ENCODE results near the gene COL25A1. TPM values are rescaled to one million over a fixed set of nuclear protein-coding genes. Genes with fewer than 3 reads are reported as not detected.
A peak's percentile ranks its signal among the peaks of the same experiment; 100 is the strongest.

COL25A1 gene
- total RNA-seq = 0.04 TPM

DNA sequence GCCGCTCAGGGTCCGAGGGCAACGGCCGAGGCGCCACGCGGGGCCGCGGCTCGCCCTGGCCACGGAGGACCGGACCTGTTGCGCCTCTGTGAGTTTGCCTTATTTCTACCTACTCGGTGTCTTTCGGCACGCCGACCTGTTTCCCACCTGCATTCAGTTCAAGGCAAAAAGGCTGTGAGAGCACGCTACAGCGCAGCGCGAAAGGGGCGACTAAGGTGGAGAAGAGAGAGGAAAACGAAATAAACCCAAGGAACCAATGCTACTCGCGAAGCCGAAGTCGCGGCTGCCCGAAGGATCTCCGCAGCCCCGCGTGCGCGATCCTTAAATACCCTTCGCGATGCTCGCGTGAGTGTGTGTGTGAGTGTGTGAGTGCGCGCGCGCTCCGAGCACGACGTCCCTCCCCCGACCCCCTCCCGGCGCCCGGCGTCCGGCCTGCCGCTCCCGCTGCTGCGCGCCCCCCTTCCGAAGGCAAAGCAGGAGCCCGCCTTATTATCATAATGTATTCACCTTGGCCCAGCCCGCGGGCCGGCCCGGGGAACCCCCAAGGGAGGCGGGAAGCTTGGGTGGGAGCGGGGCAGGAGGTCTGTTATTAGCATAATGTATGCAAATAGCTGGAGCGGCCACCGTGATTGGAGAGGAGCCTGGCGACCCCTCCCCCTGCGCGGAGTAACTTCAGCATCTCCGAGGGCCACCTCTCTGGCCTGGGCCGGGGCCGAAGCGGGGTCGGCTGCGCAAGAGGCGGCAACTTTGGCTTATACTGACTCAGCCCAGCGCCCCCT lies at the start of gene COL25A1:
Gene COL25A1, minus strand, starts transcription at position 298 of the 779 bp plus-strand sequence.
- peak; percentile 32 for ATAC-seq

DNA sequence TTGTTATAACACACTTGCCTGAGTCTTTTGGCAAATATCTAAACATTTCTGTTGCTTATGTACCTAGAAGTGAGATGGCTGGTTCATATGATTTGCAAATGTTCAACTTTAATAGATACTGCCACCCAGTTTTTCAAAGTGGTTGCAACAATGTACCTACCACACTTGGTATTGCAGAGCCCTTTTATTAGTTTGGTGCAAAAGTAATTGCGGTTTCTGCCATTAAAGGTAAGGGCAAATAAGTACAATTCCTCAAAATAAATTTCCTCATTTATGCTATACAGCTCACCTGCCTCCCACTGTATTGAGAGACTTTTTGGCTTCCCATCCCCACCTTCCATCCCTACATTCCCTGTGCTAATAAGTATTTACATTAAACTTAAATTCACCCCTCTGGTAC lies 47.7 kb upstream of the COL25A1 start:
- no peak for ATAC-seq

DNA sequence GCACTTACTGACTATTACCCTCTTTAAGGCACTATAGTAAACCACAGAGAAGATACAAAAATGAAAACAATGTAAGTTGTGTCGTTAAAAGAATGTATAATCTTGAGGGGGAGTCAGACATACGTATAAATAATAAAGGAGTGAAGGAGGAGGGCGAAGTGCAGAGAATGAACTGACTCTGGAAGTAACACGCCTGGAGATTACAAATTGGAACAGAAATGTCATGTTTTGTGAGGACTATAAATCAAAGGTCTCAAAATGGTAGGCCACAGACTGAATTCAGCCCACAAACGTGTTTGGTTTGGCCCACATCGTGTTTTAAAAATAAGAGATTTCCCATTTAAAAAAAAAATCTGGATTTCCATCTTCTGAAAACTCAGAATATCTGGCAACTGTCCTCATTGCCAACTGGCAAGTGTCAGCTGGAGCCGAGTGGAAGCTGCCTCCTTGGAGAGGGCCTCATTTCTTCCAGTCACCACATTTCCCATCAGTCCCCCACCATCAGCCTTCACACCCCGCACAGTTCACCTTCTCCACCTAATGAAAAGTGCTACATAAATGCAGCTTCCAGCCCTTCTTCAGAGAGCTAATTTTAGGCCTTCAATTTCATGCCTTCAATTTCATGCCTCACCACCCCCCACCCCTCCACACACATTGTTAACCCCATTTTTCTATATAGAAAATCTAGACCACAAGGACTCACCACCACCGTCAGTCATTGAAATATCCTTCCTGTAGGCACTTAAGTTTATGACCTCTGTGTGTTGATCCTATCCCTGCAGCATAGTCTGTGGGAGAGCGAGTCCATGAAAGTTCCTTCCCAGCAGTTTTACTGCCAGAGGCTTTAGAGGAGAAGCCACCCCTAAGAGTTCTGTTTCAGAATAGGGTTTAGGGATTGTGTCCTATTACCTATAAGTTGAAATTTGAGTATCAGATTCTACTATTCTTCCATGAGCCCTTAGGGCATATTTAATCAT lies 32.0 kb upstream of the COL25A1 start:
- no peak for ATAC-seq

DNA sequence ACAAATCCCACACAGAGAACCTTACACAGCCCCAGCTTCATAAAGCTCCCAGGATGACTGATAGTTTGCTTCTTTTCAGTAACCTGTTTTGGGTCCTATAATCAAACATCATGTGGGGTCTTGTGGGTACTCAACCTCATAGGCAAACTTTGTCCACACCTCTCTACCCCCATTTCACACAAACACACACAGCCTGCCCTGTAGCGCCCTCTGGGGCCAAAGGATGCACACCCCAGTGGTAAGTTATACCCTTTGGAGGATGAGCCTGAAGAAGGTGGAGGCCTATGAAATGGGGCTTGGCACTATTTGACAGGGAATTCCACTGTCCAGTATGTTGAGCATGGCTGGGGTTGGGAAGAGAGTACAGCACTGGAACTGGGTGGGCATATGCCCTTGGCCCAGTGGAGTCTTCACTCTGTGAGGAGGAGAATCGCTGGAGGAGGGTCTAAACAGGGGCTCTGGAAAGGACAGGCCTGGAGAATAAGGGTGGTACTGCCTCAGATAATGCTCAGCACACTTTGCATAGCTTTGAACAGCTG lies 30.5 kb upstream of the COL25A1 start:
- ATAC-seq = no peak

DNA sequence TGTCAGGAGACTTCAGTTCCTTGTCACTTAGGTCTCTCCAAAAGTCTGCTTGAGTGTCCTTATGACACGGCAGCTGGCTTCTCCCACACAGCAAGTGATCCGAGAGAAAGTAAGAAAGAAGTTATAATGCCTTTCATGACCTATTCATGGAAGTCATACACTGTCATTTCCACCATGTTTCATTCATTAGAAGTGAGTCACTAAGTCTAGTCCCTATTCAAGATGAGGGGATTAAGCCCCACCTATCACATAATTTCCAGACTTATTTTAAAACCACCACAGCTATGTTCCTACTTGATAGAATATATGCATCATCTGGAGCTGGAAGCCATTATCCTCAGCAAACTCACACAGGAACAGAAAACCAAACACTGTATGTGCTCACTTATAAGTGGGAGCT lies 25.2 kb upstream of the COL25A1 start:
- ATAC-seq = no peak

DNA sequence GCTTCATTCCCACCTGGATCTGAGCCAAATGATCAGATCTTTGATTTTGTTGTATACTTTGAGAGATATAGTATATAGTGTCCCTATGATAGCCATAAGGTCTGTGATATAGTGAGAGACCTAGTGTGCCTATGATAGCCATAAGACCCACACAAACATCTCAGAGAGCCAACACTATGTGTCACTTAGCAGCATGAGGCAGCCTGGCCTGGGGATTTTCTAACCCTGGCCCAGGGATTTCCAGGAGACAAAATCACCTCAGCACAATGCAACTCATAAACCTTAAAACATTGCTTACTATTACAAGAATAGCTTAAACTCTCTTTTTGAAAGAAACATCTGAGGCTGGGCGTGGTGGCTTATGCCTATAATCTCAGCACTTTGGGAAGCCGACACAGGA lies 23.2 kb upstream of the COL25A1 start:
- ATAC-seq = no peak

DNA sequence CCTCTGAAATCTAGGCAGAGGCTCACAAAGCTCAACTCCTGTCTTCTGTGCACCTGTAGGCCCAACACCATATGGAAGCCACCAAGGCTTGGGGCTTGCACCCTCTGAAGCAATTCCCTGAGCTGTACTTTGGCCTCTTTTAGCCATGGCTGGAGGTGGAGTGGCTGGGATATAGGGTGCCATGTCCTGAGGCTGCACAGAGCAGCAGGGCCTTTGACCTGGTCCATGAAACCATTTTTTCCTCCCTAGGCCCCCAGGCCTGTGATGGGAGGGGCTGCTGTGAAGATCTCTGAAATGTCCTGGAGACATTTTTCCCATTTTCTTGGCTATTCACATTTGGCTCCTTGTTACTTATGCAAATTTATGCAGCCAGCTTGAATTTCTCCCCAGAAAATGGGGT lies 20.9 kb upstream of the COL25A1 start:
- ATAC-seq = no peak

DNA sequence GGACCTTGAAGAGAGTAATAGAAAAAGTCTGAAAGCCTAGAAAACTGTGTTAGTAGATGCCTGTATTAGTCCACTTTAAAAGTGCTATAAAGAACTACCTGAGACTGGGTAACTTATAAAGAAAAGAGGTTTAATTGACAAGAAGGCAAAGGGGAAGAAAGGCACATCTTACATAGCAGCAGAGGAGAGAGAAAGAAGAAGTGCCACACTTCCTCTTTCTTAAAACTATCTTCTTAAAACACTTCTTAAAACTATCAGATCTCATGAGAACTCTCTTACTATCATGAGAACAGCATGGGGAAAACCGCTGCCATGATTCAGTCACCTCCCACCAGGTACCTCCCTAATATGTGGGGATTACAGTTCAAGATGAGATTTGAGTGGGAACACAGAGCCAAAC lies 18.8 kb upstream of the COL25A1 start:
- ATAC-seq = no peak

DNA sequence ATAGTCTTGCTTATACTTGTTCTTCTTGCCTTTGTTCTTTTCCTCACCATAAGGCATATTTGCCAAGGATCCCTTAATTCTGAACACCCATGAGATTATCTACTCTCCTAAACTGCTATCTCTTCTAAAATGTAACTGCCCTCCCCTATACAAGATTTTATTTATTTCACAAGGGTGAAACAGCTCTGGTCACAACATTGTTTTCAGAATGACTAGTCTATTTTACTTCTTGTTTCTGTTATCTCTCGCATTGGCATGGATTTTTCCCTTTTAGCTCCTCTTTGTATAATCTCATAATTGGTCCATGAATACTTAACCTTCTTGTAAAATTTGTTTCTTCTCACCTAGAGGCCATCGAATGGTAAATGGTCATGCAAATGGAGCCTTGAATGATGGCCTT lies 17.2 kb upstream of the COL25A1 start:
- no peak for ATAC-seq

DNA sequence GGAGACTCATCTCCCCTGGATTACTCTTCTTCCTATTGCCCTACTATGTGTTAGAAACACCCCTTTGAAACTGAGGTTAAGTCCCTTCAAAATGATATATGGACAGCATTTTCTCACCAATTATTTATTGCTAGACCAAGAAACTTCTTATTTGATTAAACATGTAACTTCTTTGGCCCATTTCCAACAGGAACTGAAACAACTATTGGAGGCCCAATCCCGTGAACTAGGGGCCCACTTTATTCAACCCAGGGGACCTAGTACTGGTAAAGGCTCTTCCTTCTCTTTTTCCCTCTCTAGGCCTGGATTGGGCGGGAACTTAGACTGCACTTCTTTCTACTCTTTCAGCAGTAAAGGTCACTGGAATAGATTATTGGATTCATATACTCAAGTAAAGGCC lies 16.7 kb upstream of the COL25A1 start:
- ATAC-seq = no peak

DNA sequence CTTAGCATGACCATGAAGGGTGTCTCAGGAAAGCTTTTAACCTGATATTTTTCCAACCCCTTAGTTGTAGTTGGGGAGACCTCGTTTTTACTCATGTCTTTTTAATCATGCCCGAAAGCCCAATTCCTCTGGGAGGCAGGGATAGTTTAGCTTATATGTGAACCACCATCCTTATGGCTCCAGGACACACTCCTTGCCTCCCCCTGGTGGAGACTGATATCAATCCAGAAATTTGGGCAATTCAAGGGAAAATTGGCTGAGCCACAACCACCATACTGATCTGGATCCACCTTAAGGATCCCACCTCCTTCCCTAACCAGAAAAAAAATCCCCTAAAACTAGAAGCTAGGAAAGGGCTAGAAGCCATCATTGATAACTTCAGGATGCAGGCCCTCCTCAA lies 13.4 kb upstream of the COL25A1 start:
- no peak for ATAC-seq

DNA sequence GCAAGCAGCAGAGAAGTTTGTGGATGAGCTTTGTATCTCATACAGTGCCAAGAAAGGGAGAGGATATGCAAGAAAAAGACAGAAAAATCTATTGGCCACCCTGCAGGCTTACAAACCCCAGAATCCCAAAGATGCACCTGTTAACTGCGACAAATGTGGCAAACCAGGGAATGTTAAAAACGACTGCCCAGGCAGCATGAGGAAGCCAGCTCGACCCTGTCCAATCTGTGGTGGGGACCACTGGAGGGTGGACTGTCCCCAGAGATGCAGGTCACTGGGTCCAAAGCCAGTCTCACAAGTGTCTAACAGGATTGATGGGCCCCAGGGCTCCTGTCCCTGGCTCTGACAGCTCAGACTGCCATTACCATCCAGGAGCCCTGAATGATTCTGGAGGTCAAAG lies 12.9 kb upstream of the COL25A1 start:
- ATAC-seq = no peak

DNA sequence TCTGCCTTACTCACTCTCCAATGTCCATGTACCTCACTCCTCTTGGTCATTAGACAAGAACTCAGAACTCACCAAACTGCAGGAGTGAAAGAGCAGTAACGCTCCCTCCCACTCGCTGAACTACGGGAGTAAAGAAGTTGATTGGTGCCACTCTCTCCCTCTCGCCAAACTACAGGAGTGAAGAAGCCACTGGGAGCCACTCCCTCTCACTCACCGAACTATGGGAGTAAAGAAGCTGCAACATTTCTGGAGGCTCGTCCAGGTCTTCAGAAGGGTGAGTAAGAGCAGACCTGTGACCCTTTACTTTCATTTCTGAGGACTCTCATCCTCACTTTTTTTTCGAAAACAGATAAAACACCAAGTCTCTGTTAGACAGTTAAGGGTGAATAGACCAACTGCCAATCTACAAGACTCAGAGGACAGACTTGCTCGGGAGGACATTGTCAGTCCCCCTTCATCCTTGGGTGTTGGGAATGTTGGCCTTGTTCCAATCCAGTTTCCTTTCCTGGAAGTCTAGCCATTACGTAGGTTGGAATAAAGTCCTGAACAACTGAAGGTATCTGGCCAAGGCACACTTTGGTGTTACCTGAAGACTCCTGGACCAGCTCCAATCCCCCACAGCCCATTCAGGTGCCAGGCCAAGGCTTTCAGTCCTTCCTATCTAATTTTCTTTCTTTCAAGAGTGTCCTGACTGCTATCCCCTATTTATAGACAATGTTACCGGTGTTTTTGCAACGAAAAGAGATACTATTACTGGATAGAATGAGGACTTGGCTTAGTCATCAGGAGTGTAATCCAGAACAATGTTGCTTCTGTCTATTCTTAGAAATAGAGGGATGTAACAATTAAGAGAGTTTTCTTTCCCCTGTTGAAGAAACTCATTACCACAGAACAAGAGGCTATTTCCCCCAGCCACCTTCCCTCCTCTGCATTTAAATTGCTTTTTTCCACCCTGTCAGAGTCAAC lies 11.0 kb upstream of the COL25A1 start:
- ATAC-seq = no peak

DNA sequence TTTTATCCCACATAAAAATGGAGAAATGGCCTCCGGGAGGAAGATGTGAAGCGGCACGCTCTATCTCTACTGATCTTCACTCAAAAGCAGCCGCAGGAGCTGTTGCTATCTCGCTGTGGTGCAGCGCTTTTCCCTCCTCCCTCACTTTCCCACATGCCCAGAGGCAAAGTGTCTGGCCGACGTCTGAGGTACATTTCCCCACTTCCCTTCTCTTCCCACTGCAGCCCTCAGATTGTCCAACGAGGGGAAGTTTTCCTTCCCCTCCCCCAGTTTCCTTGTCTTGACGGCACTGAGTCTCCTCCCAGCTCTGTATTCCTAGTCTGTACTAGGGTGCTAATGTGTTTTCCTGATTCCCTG lies 660 bp upstream of the COL25A1 start:
- ATAC-seq = no peak

DNA sequence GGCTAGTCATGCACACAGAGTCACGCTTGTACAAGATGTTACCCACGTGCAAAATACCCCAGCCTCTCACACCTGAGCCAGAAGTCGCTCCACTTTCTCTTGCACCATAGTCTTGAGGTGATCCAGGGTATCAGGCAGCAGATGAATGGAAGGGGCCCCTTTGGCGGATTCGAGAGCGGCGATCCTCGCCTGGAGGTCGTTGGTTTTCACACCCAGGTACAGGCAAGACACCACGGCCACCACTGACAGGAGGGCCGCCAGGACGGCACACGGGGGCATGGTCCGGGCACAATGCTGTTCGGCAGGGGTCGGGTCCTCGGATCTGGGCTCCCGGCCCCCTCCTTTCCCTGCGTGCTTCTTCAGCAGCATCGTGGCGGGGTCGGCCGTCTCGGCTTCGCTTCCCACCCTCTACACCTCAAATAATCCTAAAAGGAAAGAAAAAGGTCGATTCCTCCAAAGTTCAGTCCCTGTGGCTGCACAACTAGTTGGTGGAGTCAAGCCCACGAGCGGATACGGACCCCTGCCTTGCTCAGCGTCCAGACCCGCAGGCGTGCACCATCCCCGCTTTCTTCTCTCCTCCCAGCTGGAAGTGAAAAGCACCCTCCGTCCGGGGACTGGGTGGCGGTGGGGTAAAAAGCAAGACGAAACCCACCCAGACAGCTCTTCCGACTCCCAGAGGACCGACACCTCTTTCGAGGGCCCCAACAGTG lies 652 bp downstream of the COL25A1 start:
- no peak for ATAC-seq

DNA sequence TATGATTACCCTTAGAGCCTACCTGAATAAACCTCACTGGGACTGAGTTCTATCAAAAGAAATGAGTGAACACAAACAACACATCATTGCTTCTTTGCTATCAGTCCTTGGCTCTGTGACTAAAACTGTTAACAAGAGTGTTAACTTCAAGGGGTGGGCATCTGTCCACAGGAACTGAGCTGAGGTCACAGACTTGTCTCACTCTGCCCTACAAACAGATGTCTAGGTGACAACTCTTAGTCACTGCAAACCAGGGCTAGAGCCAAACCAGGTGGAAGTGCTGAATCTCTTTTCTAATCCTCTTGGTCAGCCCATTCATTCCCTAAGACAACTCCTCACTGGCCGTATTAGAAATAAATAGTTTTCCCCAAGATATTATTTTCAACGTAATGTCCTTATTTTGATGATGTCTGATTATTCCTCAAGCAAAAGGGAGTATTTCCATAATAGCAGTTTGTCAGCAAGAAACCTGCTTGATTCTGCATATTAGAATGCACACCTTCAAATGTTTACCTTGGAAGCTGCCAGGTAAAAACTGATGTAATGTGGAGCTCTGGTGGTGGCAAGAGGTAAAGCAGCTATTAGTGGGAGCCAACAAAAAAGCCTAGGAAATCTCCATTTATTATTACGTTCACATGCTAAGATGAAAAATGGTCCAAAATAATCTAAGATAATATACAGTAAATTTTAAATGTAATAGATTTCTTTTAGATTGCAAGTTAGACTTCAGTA lies 4.0 kb downstream of the COL25A1 start:
- no peak for ATAC-seq

DNA sequence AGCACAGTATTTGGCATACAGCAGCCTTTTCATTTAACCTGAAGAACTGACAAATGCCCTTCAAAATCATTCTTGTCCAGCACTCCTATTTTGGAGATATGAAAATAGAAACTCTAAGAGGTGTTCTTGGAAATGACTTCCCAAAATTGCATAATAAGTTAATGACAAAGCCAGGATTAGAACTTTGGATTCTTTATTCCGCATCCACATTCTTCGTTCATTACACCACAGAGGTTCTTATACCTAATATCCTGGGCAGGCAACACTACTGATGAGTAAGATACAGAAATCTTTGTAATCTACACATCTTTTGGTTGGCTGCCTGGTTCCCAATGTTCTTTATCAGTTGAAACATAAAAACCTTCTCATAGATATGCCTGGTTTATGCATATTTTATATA lies 5.9 kb downstream of the COL25A1 start:
- ATAC-seq = no peak

DNA sequence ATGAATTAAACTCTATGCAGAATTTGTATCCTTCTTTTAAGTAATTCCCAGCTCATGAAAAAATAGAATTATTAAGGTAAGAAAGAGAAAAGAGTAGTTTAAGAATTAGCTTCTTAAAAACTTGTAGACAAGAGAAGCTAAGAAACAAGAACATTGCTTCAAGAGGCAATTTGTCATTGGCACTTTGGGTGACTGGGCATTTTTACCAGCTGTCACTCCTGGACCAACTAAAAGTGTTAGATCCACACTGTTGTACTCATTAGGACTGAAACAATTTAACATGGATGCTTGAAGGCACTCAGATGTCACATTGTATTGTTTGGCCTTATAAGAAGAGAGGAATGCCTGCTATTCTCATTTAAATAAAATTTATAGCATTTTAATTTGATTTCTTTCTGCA lies 7.4 kb downstream of the COL25A1 start:
- ATAC-seq = no peak

DNA sequence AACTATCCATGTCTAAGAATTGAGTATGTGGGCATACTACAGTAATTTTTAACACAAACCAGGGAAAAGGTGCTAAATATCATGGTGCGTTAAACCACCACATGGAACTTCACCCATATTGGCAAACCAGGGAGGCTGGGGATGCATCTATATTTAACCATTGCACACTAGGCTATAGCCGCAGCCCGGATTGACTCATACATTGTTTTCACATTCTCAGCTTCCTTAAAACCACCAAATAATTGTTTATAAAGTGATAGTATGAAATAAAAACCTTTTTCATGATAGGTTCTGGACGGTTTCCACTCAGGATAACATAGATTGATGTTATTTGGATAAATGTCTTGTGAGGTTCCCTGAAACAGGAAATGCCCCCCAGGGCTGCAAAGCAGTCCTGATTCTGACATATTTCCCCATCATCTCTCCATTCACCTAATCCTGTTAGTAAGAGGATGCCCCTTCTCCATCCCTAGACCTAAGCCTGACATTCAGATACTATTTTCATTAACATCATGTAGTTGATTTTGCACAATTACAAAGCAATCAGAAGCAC lies 7.9 kb downstream of the COL25A1 start:
- no peak for ATAC-seq

DNA sequence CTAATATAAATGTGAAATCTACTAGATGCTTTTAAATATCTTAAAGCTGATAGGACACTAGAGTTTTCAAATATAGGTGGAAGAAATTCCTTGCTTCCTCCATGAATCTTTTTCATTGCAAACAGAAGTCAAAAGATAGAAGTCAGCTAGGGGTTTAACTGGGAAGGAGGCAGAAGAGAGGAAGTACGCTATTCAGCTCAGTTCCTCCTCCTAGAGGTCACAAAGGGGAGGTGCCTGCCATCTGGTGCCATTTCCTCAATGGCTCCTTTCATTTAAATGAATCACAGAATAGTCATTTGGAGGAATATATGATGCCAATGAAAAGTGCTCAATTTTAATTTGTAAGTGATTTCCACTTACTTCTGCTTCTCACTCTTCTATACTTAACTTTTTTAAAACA lies 8.5 kb downstream of the COL25A1 start:
- no peak for ATAC-seq

Measured in esophagus mucosa (tissue), 1 donor.